Brain microvascular endothelial cell (primary cell): ENCODE data around the gene C10orf67.
"Not testable (repeated sequence)": the region's sequence is repeated elsewhere in the genome, so short reads cannot be mapped to it uniquely, and the experiment has no call there.

Experiments
- DNase-seq: peaks from one replicate; pipeline ENCODE4 v3.0.0-alpha.2; 2020
- H3K27ac ChIP-seq: fragments of 250-450 bp; sonication (Bioruptor Pico); 2 replicates; pipeline ENCODE4 v1.5.1; 2020; ENCODE audit warnings: mild to moderate bottlenecking, moderate library complexity
- H3K27me3 ChIP-seq: fragments of 250-450 bp; sonication (Bioruptor Pico); replicated peaks from 2 replicates; pipeline ENCODE4 v1.5.1; 2020; ENCODE audit warnings: mild to moderate bottlenecking
- H3K36me3 ChIP-seq: fragments of 250-450 bp; sonication (Bioruptor Pico); replicated peaks from 2 replicates; pipeline ENCODE4 v1.5.1; 2020; ENCODE audit warnings: mild to moderate bottlenecking
- H3K4me3 ChIP-seq: 2 replicates; pipeline ENCODE4 v1.5.1; 2011; ENCODE audit warnings: low read depth, mild to moderate bottlenecking, control low read depth, low read length, moderate library complexity
- CTCF ChIP-seq: IDR thresholded peaks from 2 replicates; pipeline ENCODE4 v1.5.1; 2011; ENCODE audit warnings: low read depth, mild to moderate bottlenecking, moderate library complexity, low read length, control low read depth, inconsistent platforms; ENCODE audit errors: missing control alignments
- in situ Hi-C: cut with HindIII; loops from 2 replicates; pipeline ENCODE4 v1.10.0; 2017; ENCODE audit warnings: low sequenced_read_pairs, low pct_ligation_motif_present

Gene C10orf67

GRCh38 chr10:23371073-23371472 lies 26.5 kb upstream of the C10orf67 start:
- H3K36me3 ChIP-seq, result no peaks in the 10 kb centered on the region
- no peak for DNase-seq
- no peak overlapping the region for H3K4me3 ChIP-seq
- no peak overlapping the region for H3K27ac ChIP-seq
- in situ Hi-C loops, result no loop called here
- no peak for TF ChIP-seq CTCF
- no peaks in the 10 kb centered on the region for H3K27me3 ChIP-seq

- no peak overlapping the region for H3K27ac ChIP-seq
- H3K4me3 ChIP-seq, result no peak overlapping the region
- DNase-seq, result no peak
- in situ Hi-C loops, result no loop called here
- H3K36me3 ChIP-seq, result no peaks in the 10 kb centered on the region
- TF ChIP-seq CTCF, result no peak
- H3K27me3 ChIP-seq, result no peaks in the 10 kb centered on the region
Observed at GRCh38 chr10:23370106-23370505, 25.5 kb upstream of the C10orf67 start.

- H3K27me3 ChIP-seq, result no peaks in the 10 kb centered on the region
- TF ChIP-seq CTCF, result no peak
- in situ Hi-C loops, result no loop called here
- no peak overlapping the region for H3K4me3 ChIP-seq
- no peak for DNase-seq
- no peak overlapping the region for H3K27ac ChIP-seq
- H3K36me3 ChIP-seq, result no peaks in the 10 kb centered on the region
Observed at GRCh38 chr10:23368816-23369640, 24.4 kb upstream of the C10orf67 start.

GRCh38 chr10:23367896-23368595 lies 23.4 kb upstream of the C10orf67 start:
- DNase-seq, result no peak
- no peak for TF ChIP-seq CTCF
- H3K27me3 ChIP-seq, result no peaks in the 10 kb centered on the region
- H3K27ac ChIP-seq, result no peak overlapping the region
- H3K36me3 ChIP-seq, result no peaks in the 10 kb centered on the region
- in situ Hi-C loops, result no loop called here
- no peak overlapping the region for H3K4me3 ChIP-seq

GRCh38 chr10:23365417-23366030 lies 20.9 kb upstream of the C10orf67 start:
- H3K36me3 ChIP-seq, H3K4me3 ChIP-seq, H3K27ac ChIP-seq, H3K27me3 ChIP-seq, in situ Hi-C loops: not testable (repeated sequence)
- peak; percentile 65 for DNase-seq

- Histone ChIP-seq H3K27me3 (no peaks in the 10 kb centered on the region), H3K36me3 (no peaks in the 10 kb centered on the region), H3K27ac (no peak overlapping the region), H3K4me3 (no peak overlapping the region)
- TF ChIP-seq CTCF, result no peak
- in situ Hi-C loops, result no loop called here
- no peak for DNase-seq
Observed at GRCh38 chr10:23364378-23364777, 19.8 kb upstream of the C10orf67 start.
